GM12878 (cell line): Measurements from ENCODE around the gene ERP27.

Experiments
- FOS ChIP-seq: IDR thresholded peaks from 3 replicates; pipeline ENCODE4 v1.6.1; 2011; ENCODE audit warnings: borderline replicate concordance; ENCODE audit not compliant: insufficient read length; ENCODE audit errors: extremely low read depth
- NFIC ChIP-seq: IDR thresholded peaks from 2 replicates; pipeline ENCODE4 v1.6.1; 2012; ENCODE audit warnings: low read depth, mild to moderate bottlenecking, inconsistent platforms, low read length, moderate library complexity
- SUZ12 ChIP-seq: fragments of 200-600 bp; sonication (generic); IDR thresholded peaks from one replicate; pipeline ENCODE4 v1.6.1; 2018; ENCODE audit warnings: antibody characterized with exemption, mild to moderate bottlenecking; ENCODE audit not compliant: unreplicated experiment
- ZZZ3 ChIP-seq: IDR thresholded peaks from 2 replicates; pipeline ENCODE4 v1.6.1; 2011; ENCODE audit warnings: low read depth; ENCODE audit not compliant: control insufficient read depth, insufficient read length
- TF ChIP-seq, protein P1 (sequence below), 3 experiments: IDR thresholded peaks in 2 of 3; conservative IDR thresholded peaks in 1 of 3; 2 replicates each; pipeline ENCODE4 v1.5.1; 2011; ENCODE audit warnings: low read depth in 3 of 3, low read length in 3 of 3, mild to moderate bottlenecking in 3 of 3, control low read depth in 2 of 3, moderate library complexity in 2 of 3, inconsistent platforms in 1 of 3, mixed read lengths in 1 of 3; ENCODE audit not compliant: control insufficient read depth in 2 of 3, insufficient read depth in 1 of 3; ENCODE audit errors: extremely low read depth in 1 of 3
- TF ChIP-seq, protein P2 (sequence below): IDR thresholded peaks from 2 replicates; pipeline ENCODE4 v1.6.1; 2012; ENCODE audit warnings: mild to moderate bottlenecking, low read depth, low read length

DNA sequence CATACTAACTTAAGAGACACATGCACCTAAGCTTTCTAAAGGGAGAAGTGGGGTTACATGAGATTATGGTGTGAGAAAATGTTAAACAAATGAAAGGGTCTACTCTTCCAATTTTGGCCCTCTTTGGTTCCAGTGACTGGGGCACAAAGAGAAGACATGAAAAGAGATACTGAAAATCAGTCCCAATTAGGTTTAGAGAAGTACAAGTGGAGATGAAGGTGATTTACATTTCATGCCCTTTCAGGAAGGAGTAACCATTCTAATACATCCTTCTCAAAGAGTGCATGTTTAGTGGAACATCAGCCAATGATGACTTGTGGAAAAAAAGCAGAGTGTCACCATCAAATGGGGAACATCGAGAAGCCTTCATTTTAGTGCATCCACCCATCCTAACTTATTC lies 67.1 kb downstream of the ERP27 start:
- TF ChIP-seq, protein P1, sequence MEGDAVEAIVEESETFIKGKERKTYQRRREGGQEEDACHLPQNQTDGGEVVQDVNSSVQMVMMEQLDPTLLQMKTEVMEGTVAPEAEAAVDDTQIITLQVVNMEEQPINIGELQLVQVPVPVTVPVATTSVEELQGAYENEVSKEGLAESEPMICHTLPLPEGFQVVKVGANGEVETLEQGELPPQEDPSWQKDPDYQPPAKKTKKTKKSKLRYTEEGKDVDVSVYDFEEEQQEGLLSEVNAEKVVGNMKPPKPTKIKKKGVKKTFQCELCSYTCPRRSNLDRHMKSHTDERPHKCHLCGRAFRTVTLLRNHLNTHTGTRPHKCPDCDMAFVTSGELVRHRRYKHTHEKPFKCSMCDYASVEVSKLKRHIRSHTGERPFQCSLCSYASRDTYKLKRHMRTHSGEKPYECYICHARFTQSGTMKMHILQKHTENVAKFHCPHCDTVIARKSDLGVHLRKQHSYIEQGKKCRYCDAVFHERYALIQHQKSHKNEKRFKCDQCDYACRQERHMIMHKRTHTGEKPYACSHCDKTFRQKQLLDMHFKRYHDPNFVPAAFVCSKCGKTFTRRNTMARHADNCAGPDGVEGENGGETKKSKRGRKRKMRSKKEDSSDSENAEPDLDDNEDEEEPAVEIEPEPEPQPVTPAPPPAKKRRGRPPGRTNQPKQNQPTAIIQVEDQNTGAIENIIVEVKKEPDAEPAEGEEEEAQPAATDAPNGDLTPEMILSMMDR (IDR thresholded peaks at IDR 0.05 in 2 of 3, conservative IDR thresholded peaks at IDR 0.05 in 1 of 3; ENCODE audit: control insufficient read depth in 2 of 3, extremely low read depth in 1 of 3, insufficient read depth in 1 of 3, low read depth in 3 of 3, low read length in 3 of 3) = no peak
- TF ChIP-seq ZZZ3 (no peak), SUZ12 (no peak), FOS (no peak), NFIC (no peak)
- TF ChIP-seq, protein P2, sequence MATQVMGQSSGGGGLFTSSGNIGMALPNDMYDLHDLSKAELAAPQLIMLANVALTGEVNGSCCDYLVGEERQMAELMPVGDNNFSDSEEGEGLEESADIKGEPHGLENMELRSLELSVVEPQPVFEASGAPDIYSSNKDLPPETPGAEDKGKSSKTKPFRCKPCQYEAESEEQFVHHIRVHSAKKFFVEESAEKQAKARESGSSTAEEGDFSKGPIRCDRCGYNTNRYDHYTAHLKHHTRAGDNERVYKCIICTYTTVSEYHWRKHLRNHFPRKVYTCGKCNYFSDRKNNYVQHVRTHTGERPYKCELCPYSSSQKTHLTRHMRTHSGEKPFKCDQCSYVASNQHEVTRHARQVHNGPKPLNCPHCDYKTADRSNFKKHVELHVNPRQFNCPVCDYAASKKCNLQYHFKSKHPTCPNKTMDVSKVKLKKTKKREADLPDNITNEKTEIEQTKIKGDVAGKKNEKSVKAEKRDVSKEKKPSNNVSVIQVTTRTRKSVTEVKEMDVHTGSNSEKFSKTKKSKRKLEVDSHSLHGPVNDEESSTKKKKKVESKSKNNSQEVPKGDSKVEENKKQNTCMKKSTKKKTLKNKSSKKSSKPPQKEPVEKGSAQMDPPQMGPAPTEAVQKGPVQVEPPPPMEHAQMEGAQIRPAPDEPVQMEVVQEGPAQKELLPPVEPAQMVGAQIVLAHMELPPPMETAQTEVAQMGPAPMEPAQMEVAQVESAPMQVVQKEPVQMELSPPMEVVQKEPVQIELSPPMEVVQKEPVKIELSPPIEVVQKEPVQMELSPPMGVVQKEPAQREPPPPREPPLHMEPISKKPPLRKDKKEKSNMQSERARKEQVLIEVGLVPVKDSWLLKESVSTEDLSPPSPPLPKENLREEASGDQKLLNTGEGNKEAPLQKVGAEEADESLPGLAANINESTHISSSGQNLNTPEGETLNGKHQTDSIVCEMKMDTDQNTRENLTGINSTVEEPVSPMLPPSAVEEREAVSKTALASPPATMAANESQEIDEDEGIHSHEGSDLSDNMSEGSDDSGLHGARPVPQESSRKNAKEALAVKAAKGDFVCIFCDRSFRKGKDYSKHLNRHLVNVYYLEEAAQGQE = no peak
